WERI-Rb-1 (cell line): ENCODE measurements around the gene YBEY.

Experiments used
- DNase-seq: peaks from one replicate; pipeline ENCODE4 v3.0.0-alpha.2; 2020
- H3K27ac ChIP-seq: fragments of 250-450 bp; sonication (Bioruptor Pico); 2 replicates; pipeline ENCODE4 v1.5.1; 2020; ENCODE audit warnings: mild to moderate bottlenecking, moderate library complexity
- H3K27me3 ChIP-seq: fragments of 250-450 bp; sonication (Bioruptor Pico); 2 replicates; pipeline ENCODE4 v1.5.1; 2021; ENCODE audit warnings: mild to moderate bottlenecking, low read depth, moderate library complexity; ENCODE audit not compliant: insufficient read depth, severe bottlenecking
- H3K36me3 ChIP-seq: fragments of 250-450 bp; sonication (Bioruptor Pico); 2 replicates; pipeline ENCODE4 v1.5.1; 2020; ENCODE audit warnings: mild to moderate bottlenecking, moderate library complexity
- H3K4me3 ChIP-seq: 2 replicates; pipeline ENCODE4 v1.5.1; 2011; ENCODE audit warnings: low read depth, mild to moderate bottlenecking, control low read depth, low read length
- H3K9me3 ChIP-seq: fragments of 250-450 bp; sonication (Bioruptor Pico); 2 replicates; pipeline ENCODE4 v1.5.1; 2021; ENCODE audit warnings: mild to moderate bottlenecking, moderate library complexity; ENCODE audit not compliant: severe bottlenecking
- TF ChIP-seq, protein P1 (sequence below): IDR thresholded peaks from 2 replicates; pipeline ENCODE4 v1.5.1; 2011; ENCODE audit warnings: low read depth, mild to moderate bottlenecking, control low read depth, inconsistent platforms, low read length

The YBEY gene

DNA sequence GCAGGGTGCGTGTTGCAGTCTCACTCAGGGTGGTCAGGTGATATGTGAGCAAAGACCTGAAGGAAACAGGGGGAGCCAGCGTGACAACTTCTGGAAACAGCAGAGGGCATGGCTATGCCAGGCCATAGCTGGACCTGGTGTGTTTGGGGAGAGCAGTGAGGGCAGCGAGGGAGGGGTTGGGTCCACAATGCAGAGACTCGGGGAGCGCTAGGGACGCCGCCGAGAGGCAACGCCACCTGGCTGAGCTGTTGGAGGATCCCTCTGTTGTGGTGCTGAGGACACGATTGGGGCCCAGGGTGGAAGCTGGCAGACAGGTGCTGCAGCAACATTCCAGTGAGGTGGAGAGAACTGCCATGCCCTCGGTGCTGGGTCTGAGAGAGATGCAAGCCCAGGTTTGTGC lies 31.0 kb upstream of the YBEY start:
- TF ChIP-seq, protein P1, sequence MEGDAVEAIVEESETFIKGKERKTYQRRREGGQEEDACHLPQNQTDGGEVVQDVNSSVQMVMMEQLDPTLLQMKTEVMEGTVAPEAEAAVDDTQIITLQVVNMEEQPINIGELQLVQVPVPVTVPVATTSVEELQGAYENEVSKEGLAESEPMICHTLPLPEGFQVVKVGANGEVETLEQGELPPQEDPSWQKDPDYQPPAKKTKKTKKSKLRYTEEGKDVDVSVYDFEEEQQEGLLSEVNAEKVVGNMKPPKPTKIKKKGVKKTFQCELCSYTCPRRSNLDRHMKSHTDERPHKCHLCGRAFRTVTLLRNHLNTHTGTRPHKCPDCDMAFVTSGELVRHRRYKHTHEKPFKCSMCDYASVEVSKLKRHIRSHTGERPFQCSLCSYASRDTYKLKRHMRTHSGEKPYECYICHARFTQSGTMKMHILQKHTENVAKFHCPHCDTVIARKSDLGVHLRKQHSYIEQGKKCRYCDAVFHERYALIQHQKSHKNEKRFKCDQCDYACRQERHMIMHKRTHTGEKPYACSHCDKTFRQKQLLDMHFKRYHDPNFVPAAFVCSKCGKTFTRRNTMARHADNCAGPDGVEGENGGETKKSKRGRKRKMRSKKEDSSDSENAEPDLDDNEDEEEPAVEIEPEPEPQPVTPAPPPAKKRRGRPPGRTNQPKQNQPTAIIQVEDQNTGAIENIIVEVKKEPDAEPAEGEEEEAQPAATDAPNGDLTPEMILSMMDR: no peak
- H3K27me3 ChIP-seq: no peaks in the 10 kb centered on the region
- no peak overlapping the region for H3K27ac ChIP-seq
- no peak for DNase-seq
- no peak overlapping the region for H3K4me3 ChIP-seq
- no peaks in the 10 kb centered on the region for H3K9me3 ChIP-seq
- peaks cover 98% of the 10 kb centered on the region for H3K36me3 ChIP-seq

DNA sequence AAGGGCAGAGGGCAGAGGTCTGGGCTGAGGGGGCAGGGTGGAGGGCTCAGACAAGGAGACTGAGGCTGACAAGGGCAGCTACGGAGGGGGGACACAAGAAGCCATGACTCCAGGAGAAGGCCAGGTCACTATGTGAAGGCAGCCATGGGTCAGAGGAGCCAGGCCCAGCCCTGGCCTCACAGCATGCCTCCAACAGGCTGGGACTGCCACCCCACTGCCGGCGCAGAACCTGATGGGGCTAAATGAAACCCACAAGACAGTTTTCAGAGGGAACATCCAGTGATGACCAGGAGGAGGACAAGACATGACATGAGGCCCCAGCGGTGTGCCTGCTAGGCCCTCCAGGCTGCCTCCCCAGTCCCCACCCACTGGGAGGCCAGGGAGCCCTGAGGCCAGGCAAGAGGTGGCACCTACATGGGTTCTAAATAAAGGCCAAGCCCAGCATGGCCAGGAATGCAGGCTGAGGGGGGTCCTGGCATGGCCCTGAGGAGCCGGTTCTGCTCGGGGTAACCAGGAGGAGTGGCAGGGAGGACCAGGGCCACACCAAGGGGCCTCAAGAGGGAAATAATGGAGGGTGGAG lies 30.3 kb upstream of the YBEY start:
- TF ChIP-seq, protein P1: no peak
- H3K4me3 ChIP-seq: no peak overlapping the region
- no peaks in the 10 kb centered on the region for H3K27me3 ChIP-seq
- H3K9me3 ChIP-seq: no peaks in the 10 kb centered on the region
- no peak overlapping the region for H3K27ac ChIP-seq
- peaks cover 98% of the 10 kb centered on the region for H3K36me3 ChIP-seq
- DNase-seq: no peak

DNA sequence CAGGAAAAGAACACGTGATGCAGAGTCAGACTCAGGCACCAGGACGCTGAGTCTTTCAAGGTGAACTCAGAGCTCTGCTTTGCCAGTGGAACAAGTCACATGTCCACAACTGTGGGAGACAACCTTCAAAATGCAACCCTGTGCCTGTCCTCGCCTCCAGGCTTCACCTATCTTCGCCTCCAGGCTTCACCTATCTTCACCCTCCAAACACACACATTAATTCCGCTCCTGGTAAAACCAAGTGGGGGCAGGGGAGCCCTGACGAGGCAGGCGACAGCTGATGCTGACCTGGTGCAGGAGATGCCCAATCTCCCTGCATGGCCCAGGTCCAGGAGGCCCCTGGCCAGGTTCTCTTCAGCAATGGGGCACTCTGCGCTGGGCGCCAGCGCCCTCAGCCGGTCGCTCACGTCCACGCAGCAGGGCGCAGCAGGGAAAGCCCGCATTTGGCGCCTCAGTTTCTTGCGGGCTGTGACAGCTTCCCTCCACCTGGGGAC lies 29.6 kb upstream of the YBEY start:
- Histone ChIP-seq H3K4me3 (no peak overlapping the region), H3K27me3 (no peaks in the 10 kb centered on the region), H3K36me3 (peaks cover 97% of the 10 kb centered on the region), H3K27ac (no peak overlapping the region), H3K9me3 (no peaks in the 10 kb centered on the region)
- TF ChIP-seq, protein P1: peak; percentile 24; the same call in 1 of the 2 replicates
- DNase-seq: no peak

DNA sequence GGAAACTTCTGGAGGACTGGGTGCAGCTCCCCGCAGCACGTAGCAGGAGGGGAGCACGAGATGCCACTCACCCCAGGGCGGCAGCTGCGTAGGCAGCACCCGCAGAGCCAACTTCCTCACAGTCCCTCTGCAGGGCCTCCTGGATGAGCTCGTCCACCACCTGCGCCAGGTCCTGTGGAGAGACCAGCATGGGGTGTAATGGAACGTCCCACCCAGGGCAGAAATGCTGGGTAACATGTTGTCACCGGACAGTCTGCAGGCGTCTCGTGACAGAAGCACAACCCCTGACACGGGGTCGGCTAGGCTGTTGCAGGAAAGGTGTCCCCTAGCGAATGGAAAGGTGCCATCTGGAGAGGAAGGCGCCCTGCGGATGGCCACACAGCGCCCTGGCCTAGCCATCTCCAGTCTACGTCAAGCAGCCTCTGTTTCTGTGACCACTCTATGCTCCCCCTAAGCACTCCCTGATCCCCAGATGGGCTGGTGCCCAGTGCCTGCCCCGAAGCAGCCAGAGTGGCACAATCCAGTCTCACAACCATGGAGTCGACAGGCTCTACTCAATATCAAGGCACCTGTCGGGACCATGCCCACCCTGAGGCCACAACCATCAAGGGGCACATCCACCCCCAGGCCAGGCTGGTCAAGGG lies 22.0 kb upstream of the YBEY start:
- Histone ChIP-seq H3K36me3 (peaks cover 92% of the 10 kb centered on the region), H3K27me3 (no peaks in the 10 kb centered on the region), H3K9me3 (no peaks in the 10 kb centered on the region), H3K4me3 (no peak overlapping the region), H3K27ac (no peak overlapping the region)
- TF ChIP-seq, protein P1: no peak
- DNase-seq: no peak

DNA sequence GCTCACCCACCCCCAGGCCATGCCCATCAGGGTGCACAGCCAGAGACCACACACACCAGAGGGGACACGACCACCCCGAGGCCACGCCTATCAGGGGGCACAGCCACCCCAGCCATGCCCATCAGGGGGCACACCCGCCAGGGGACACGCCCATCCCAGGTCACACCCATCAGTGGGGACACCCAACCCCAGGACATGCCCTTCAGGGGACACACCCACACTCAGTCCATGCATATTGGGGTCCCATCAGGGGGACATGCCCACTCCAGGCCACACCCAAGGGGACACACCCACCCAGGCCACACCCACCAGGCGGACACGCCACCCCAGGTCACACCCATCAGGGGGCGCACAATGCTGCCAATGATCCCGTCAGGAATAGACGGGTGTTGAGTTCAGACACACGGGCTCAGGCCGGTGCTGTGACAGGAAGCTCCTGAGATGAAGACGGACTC lies 21.4 kb upstream of the YBEY start:
- DNase-seq: peak; percentile 43
- no peaks in the 10 kb centered on the region for H3K27me3 ChIP-seq
- no peaks in the 10 kb centered on the region for H3K9me3 ChIP-seq
- H3K4me3 ChIP-seq: no peak overlapping the region
- H3K27ac ChIP-seq: no peak overlapping the region
- H3K36me3 ChIP-seq: peaks cover 92% of the 10 kb centered on the region
- TF ChIP-seq, protein P1: 0 out of 2 replicates have a peak, but pooled peaks have one; percentile 27
